ENCODE measurements around the gene GHRL. TPM values are rescaled to one million over a fixed set of nuclear protein-coding genes. Genes with fewer than 3 reads are reported as not detected.

The GHRL gene
- total RNA-seq, 1 experiment from 2014 or later = not detected

- no peak for DNase-seq (ENCODE audit: low spot score)
Observed at GRCh38 chr3:10245081-10245712, 47.5 kb downstream of the GHRL start.

DNA sequence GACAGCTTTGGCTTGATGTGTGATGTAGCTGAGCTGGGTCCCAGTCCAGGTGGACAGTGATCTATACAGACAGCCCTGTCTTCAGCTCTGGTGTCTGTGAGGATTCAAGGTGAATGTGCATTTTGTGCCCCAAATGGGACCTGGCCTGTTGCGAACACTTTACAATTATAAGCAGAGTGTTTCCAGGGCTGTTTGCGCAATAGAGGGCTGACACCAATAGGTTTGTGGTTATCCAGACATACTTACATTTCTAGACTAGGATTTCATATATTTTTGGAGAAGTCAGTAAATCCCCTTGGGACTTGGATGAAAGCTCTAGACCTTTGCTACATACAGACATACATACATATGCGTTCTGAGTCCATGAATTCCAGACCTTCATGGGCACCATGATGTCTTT is 48.7 kb downstream of the GHRL start:
- no peak for DNase-seq (ENCODE audit: low spot score)

DNA sequence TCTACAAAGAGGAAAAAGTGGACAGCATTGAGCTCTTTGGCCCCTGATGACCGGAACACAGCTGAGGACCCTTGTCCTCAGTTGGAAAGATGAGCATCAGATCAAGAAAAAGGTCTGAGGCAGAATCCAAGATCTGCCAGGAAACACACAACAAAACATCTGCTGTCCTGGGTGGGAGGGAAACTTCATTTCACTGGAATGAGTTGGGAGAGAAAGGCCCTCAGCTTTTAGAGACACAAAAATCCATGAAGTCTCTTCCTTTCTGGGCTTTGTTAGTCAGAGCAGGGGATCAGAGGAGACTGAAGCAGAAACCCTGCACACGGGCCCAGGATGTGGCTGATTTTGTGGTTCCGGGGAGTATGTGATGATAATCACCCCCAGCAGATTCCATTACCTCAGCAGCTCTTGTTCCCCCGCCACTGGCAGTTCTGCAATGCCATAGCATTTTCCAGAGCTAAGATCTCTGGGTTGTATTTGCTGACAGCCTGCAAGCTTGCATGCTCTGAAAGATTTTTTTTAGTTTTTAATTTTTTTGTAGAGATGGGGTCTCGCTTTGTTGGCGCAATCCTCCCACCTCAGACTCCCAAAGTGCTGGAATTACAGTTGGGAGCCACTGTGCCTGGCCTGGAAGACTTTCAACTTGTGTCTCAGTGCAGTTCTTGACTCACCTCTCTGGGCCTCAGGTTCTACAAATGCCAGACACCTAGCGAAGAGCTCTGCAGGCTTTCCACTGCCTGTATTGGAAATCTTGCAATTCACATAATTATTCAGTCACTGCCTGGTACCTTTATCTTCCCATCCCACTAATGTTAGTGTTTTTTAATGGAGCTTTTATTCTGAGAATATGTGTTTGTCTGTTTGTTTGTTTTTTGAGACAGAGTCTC is 50.3 kb downstream of the GHRL start:
- DNase-seq (ENCODE audit: low spot score) = no peak

GRCh38 chr3:10240799-10241198 is 51.9 kb downstream of the GHRL start:
- DNase-seq (ENCODE audit: low spot score) = no peak

DNA sequence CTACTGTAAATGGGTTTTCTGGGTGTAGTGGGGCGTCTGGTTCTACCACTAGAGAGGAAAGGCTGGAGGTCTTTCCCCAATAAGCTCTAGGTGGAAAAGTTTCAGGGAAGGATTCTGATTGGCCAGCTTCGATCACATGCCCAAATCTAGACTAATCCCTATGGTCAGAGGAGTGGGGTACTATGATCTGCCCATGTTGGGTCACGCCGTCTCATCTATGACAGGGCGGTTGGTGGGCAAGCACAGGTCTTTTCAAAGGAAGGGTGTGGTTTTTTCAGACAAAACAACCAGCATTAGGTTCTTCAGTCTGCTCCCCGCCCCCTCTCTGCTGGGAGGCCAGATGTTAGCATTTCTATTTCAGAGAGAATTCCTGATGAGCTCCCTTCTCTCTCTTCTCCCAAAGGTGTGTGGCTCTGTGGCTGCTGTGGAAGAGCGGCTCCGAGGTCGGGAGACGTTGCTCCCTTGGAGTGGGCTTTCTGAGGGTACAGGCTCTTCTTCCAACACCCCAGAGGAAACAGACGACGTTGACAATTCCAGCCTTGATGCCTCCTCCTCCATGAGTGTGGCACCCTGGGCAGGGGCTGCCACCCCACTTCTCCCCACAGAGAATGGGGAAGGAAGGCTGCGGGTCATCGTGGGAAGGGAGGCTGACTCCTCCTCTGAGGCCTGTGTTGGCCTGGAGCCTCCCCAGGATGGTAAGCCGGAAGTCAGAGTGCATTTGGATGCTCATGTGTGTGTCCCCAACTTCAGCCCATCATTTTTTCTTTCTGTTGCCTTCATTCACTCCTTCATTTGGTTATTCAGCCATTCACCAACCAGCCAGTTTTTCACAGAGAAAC is 54.2 kb downstream of the GHRL start:
- DNase-seq (ENCODE audit: low spot score) = no peak

Small RNA genes within 50 kb of the gene (small RNA-seq; reads per million reads assigned to genes)
- gene MIR378B (not detected), gene RF02126 (not detected)

Other genes with a start within 250 kb of the GHRL start
- not detected in 2 replicates for gene FANCD2OS, start 184.7 kb downstream of the GHRL start, total RNA-seq (2014; rRNA removed; shearing (Covaris generic))
- gene BRK1, start 177.3 kb downstream of the GHRL start, total RNA-seq (2014; rRNA removed; shearing (Covaris generic)) = 41.7 and 42.3 TPM in 2 replicates
- gene VHL, start 151.2 kb downstream of the GHRL start, total RNA-seq (2014; rRNA removed; shearing (Covaris generic)) = 24.8 and 27.4 TPM in 2 replicates
- gene IRAK2, start 128.0 kb downstream of the GHRL start, total RNA-seq (2014; rRNA removed; shearing (Covaris generic)) = 4.9 and 5.7 TPM in 2 replicates
- gene TATDN2, start 44.5 kb downstream of the GHRL start, total RNA-seq (2014; rRNA removed; shearing (Covaris generic)) = 6.7 and 6.8 TPM in 2 replicates
- gene SEC13, start 28.2 kb upstream of the GHRL start, total RNA-seq (2014; rRNA removed; shearing (Covaris generic)) = 152 and 162 TPM in 2 replicates
- not detected in 2 replicates for gene ATP2B2, start 212.6 kb upstream of the GHRL start, total RNA-seq (2014; rRNA removed; shearing (Covaris generic))

Data from HT-29 (cell line).